Keratinocyte (primary cell): Measurements from ENCODE around the gene HK1. TPM values are rescaled to one million over a fixed set of nuclear protein-coding genes. Genes with fewer than 3 reads are reported as not detected.
A peak's percentile ranks its signal among the peaks of the same experiment; 100 is the strongest.

Experiments
- DNase-seq: peaks from one replicate; pipeline ENCODE4 v3.0.0-alpha.2; 2011; ENCODE audit warnings: low read depth, missing footprints, low spot score
- FAIRE-seq: peaks from 2 replicates; lab custom pipeline; 2011; peaks lifted over from hg19 to GRCh38; lab: Jason Lieb, UNC
- H2AFZ ChIP-seq: 2 replicates; pipeline ENCODE4 v1.6.0; 2012; ENCODE audit warnings: low read length, control low read depth, inconsistent platforms; ENCODE audit not compliant: control insufficient read depth
- H3K27ac ChIP-seq: 2 replicates; pipeline ENCODE4 v1.5.1; 2011; ENCODE audit warnings: low read length; ENCODE audit not compliant: control insufficient read depth, insufficient read depth
- H3K27me3 ChIP-seq: 3 replicates; pipeline ENCODE4 v1.6.0; 2011; ENCODE audit warnings: low read length; ENCODE audit not compliant: control insufficient read depth, insufficient read depth; ENCODE audit errors: extremely low read depth
- H3K36me3 ChIP-seq, 2 experiments: 2 replicates in 1 of 2; 3 replicates in 1 of 2; pipeline ENCODE4 v1.5.1; 2011; ENCODE audit warnings: low read length in 2 of 2, mild to moderate bottlenecking in 1 of 2; ENCODE audit not compliant: control insufficient read depth in 2 of 2, insufficient read depth in 2 of 2; ENCODE audit errors: extremely low read depth in 1 of 2
- H3K4me1 ChIP-seq: 3 replicates; pipeline ENCODE4 v1.5.1; 2011; ENCODE audit warnings: low read length; ENCODE audit not compliant: control insufficient read depth, insufficient read depth; ENCODE audit errors: extremely low read depth
- H3K4me2 ChIP-seq: 3 replicates; pipeline ENCODE4 v1.6.0; 2011; ENCODE audit warnings: low read depth, low read length; ENCODE audit not compliant: control insufficient read depth, insufficient read depth; ENCODE audit errors: extremely low read depth
- H3K4me3 ChIP-seq, 3 experiments: fragments of 200-600 bp in 1 of 3; sonication (generic) in 1 of 3; 2 replicates in 2 of 3; 3 replicates in 1 of 3; pipeline ENCODE4 v1.5.1; 2011 to 2016; ENCODE audit warnings: low read length in 3 of 3, mild to moderate bottlenecking in 3 of 3, control low read depth in 2 of 3, inconsistent platforms in 1 of 3, low read depth in 1 of 3, mixed read lengths in 1 of 3, mixed run types in 1 of 3, moderate library complexity in 1 of 3; ENCODE audit not compliant: control insufficient read depth in 2 of 3, insufficient read depth in 2 of 3; ENCODE audit errors: extremely low read depth in 1 of 3
- H3K79me2 ChIP-seq: 2 replicates; pipeline ENCODE4 v1.6.0; 2012; ENCODE audit warnings: low read length; ENCODE audit not compliant: control insufficient read depth, insufficient read depth
- H3K9ac ChIP-seq: 3 replicates; pipeline ENCODE4 v1.6.0; 2011; ENCODE audit warnings: low read length; ENCODE audit not compliant: control insufficient read depth, insufficient read depth; ENCODE audit errors: extremely low read depth
- H3K9me1 ChIP-seq: 3 replicates; pipeline ENCODE4 v1.6.0; 2011; ENCODE audit warnings: low read length; ENCODE audit not compliant: control insufficient read depth, insufficient read depth; ENCODE audit errors: extremely low read depth
- H3K9me3 ChIP-seq: 2 replicates; pipeline ENCODE4 v1.5.1; 2012; ENCODE audit warnings: low read depth, low read length; ENCODE audit not compliant: control insufficient read depth
- H4K20me1 ChIP-seq: 3 replicates; pipeline ENCODE4 v1.6.0; 2011; ENCODE audit warnings: low read length; ENCODE audit not compliant: control insufficient read depth, insufficient read depth; ENCODE audit errors: extremely low read depth
- EZH2 ChIP-seq: IDR thresholded peaks from one replicate; pipeline ENCODE4 v1.6.1; 2012; ENCODE audit warnings: inconsistent platforms, mild to moderate bottlenecking, low read length, moderate library complexity
- dilution Hi-C: fragments of 300-500 bp; cut with MboI; formaldehyde crosslinking; loops from one replicate; pipeline ENCODE4 v1.7.0; 2020; ENCODE audit warnings: low sequenced_read_pairs; ENCODE audit not compliant: extremely low pct_ligation_motif_present
- polyA plus RNA-seq, 5 experiments: library from polyadenylated mRNA; depleted of rRNA in 3 of 5; stranded (reverse) in 3 of 5; stranded (forward) in 1 of 5; unstranded in 1 of 5; fragments of >200 nt; gene quantifications; 1 replicate in 1 of 5; 2 replicates in 3 of 5; 3 replicates in 1 of 5; pipeline versions ENCODE4 v1.2.1 to v1.2.3, GENCODE V29; 2011 to 2012; ENCODE audit warnings: missing spikeins in 2 of 5, low read depth in 1 of 5, low replicate concordance in 1 of 5
- TF ChIP-seq, protein P1 (sequence below), 3 experiments: IDR thresholded peaks in 1 of 3; conservative IDR thresholded peaks in 1 of 3; optimal IDR thresholded peaks in 1 of 3; 2 replicates in 2 of 3; 3 replicates in 1 of 3; pipeline versions ENCODE3 to v1.5.1; 2011; ENCODE audit warnings: low read length in 3 of 3, mild to moderate bottlenecking in 3 of 3, moderate library complexity in 2 of 3, control low read depth in 1 of 3, inconsistent platforms in 1 of 3; ENCODE audit not compliant: insufficient read depth in 2 of 3; ENCODE audit errors: extremely low read depth in 1 of 3

Gene HK1
- polyA plus RNA-seq, 1 donor (not counting 4 experiments of a cell fraction or from before 2014, with no cell fraction given), result 106 TPM

DNA sequence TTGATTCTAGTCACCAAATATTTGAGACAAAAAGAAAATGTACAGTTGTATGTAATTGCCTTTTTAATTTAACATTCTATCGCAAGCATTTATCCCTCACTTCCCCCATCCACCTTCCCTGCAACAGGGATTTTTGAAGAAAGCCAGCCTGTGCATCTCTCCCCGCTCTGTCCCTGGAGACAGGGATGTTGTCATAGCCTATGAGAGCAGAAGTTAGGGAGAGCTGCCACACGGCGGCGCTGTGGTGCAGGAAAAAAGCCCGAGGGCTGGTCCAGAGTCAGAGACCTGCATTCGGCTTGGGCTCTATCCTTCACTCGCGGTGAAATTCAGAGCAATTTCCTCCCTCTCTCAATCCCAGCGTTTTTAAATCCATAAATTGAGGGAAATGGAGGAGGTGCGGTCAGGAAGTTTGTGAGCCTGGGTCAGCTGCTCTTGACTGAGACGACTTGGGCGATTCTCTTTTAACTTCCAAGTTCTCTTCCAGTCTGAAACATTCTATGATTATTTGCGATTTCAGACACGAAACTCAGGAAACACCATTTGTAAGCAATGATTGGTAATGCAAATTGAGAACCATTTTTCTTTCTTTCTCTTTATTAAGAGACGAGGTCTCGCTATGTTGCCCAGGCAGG lies 40.7 kb upstream of the HK1 start:
- peaks cover 27% of the 10 kb centered on the region for H3K4me1 ChIP-seq
- dilution Hi-C loops, result no loop called here
- no peak for TF ChIP-seq EZH2
- TF ChIP-seq, protein P1, sequence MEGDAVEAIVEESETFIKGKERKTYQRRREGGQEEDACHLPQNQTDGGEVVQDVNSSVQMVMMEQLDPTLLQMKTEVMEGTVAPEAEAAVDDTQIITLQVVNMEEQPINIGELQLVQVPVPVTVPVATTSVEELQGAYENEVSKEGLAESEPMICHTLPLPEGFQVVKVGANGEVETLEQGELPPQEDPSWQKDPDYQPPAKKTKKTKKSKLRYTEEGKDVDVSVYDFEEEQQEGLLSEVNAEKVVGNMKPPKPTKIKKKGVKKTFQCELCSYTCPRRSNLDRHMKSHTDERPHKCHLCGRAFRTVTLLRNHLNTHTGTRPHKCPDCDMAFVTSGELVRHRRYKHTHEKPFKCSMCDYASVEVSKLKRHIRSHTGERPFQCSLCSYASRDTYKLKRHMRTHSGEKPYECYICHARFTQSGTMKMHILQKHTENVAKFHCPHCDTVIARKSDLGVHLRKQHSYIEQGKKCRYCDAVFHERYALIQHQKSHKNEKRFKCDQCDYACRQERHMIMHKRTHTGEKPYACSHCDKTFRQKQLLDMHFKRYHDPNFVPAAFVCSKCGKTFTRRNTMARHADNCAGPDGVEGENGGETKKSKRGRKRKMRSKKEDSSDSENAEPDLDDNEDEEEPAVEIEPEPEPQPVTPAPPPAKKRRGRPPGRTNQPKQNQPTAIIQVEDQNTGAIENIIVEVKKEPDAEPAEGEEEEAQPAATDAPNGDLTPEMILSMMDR (optimal IDR thresholded peaks at IDR 0.05 in 1 of 3, IDR thresholded peaks at IDR 0.05 in 1 of 3, conservative IDR thresholded peaks at IDR 0.05 in 1 of 3; ENCODE audit: extremely low read depth in 1 of 3, insufficient read depth in 2 of 3, low read length in 3 of 3), result peak; percentile 89 to 94 (median 93)
- DNase-seq (no peak), FAIRE-seq (peak; percentile 74)
- no peak overlapping the region for H3K4me3 ChIP-seq
- no peak overlapping the region for H3K4me2 ChIP-seq
- no peaks in the 10 kb centered on the region for H3K27me3 ChIP-seq
- H4K20me1 ChIP-seq, result no peaks in the 10 kb centered on the region
- peak overlapping the region; percentile 46 for H2AFZ ChIP-seq
- no peak overlapping the region for H3K9ac ChIP-seq
- no peak overlapping the region for H3K27ac ChIP-seq
- no peaks in the 10 kb centered on the region for H3K36me3 ChIP-seq
- H3K9me1 ChIP-seq, result no peaks in the 10 kb centered on the region
- H3K9me3 ChIP-seq, result no peaks in the 10 kb centered on the region
- H3K79me2 ChIP-seq, result no peaks in the 10 kb centered on the region

GRCh38 chr10:69239136-69239535 lies 39.2 kb upstream of the HK1 start:
- Histone ChIP-seq H2AFZ (no peak overlapping the region), H3K79me2 (no peaks in the 10 kb centered on the region), H3K27me3 (no peaks in the 10 kb centered on the region), H3K4me2 (no peak overlapping the region), H3K27ac (no peak overlapping the region), H3K4me1 (peaks cover 20% of the 10 kb centered on the region), H3K9ac (no peak overlapping the region), H3K9me1 (no peaks in the 10 kb centered on the region), H3K4me3 (no peak overlapping the region), H3K36me3 (no peaks in the 10 kb centered on the region), H3K9me3 (no peaks in the 10 kb centered on the region), H4K20me1 (no peaks in the 10 kb centered on the region)
- no peak for TF ChIP-seq EZH2
- TF ChIP-seq, protein P1 (optimal IDR thresholded peaks at IDR 0.05 in 1 of 3, IDR thresholded peaks at IDR 0.05 in 1 of 3, conservative IDR thresholded peaks at IDR 0.05 in 1 of 3; ENCODE audit: extremely low read depth in 1 of 3, insufficient read depth in 2 of 3, low read length in 3 of 3), result no peak
- FAIRE-seq, result no peak
- DNase-seq, result no peak
- dilution Hi-C loops, result no loop called here
